ENCODE results near the gene LYPLAL1. TPM values are rescaled to one million over a fixed set of nuclear protein-coding genes. Genes with fewer than 3 reads are reported as not detected.
"Not testable (repeated sequence)": the region's sequence is repeated elsewhere in the genome, so short reads cannot be mapped to it uniquely, and the experiment has no call there.

LYPLAL1 gene
- polyA plus RNA-seq, 1 donor: 28.3 TPM

DNA sequence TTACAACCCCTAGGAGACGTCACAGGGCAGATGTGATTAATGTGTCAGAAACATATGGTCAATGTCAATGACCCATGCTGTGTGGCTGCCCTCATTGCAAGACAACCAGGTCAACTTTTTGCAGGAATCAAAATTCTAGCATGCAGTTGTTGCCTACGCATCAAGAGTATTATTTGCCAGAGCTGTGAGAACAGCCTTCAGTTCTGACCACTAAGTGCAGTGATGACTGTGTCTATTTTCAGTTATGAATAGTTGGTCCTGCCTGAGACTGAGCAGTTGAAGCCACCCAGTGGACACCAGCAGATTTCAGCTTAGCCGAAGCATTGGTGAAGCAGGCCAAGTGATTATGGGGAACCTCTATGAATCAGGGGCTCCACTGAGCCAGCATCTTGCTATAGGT is 47.3 kb downstream of the LYPLAL1 start:
- no peak for DNase-seq

DNA sequence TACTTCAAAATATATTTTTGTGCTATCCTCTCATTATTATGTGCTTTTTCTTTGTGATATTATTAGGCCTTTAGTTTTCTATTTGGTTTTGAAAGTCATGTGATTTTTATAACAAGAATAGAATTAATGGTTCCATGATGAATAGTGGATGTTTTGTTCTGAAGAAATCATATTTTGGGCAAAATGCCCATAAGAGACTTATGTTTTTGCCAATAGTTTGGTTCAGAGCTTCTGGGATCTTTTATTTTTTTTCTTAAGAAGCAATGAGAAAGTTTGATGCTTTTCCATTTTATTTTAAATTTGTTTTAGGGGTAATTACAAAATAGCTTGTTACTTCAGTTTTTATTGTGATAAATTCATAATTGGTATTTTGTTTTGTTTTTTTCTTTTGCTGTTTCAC is 49.8 kb downstream of the LYPLAL1 start:
- DNase-seq: no peak

DNA sequence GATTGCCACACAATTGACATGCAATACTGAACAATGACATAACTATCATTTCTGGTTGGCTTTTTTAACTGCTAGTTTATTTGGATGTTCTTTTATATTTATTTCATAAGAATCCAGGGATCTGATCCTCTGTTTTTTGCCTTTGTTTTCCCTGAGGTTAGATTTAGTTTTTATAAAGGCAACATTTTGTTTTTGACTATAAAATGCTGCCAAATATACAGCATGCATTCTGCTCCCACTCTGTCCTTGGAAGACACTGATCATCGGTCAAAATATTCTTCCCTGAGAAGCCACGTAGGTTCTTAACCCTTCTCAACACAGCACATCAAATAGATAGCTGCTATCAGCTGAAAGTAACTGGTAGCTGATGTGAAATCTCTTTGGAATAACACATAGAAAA is 52.5 kb downstream of the LYPLAL1 start:
- no peak for DNase-seq

DNA sequence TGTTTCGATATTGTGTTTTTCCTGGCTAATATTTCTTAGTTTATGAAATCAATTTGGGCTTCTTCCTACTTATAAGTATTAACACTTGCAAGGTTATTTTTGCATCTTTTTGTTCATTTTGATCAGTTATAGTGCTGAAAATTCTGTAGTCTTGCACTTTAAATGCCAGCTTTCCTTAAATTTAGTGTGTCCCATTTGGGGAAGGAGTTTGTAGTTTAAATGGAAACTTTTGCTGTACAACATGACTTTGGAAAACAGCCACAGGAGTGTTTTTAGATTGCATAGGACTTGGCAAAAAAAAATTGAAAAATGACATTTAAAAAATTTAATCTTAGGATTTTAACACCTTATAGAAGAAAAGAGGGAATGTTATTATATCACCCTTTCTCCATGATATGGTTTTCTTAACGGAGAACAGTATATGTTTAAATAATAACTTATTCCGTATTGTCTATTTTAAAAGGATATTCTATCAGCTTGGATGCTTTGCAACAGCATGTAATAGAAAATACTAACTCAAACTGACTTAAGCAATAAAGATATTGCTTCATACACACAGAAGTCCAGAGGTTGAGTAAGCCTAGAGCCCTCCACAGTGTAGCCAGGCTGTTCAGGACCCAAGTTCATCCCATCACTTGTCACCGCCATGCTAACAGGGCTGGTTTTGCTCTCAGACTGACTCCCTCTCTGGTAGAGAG is 53.8 kb downstream of the LYPLAL1 start:
- DNase-seq: peak; percentile 32

DNA sequence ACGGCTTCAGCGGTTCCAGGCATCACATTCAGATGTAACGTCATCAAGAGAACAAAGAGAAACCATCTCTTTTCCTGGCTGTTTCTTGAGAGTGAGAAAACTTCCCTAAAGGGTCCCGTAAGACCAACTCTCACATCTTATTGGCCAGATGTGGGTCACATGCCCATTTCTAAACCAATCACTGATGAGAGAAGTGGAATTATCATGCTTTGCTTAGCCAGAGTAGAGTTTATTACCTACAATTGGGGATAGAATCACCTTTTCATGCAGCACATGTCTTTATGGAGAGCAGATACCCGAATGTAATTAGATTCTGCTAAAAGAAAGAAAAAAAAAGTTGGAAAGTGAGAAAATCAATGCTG is 54.4 kb downstream of the LYPLAL1 start:
- no peak for DNase-seq

DNA sequence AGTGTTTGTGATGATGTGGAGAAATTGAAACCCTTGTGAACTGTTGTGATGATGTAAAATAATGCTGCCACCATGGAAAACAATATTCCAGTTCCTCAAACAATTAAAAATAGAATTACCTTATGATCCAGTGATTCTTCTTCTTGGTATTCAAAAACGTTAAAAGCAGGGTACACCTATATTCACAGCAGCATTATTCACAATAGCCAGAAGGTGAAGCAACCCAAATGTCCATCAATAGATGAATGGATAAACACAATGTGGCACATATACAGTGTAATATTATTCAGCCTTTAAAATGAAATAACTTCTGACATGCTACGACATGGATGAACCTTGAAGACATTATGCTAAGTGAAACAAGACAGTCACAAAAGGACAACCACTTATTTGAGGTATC is 59.2 kb downstream of the LYPLAL1 start:
- no peak for DNase-seq

DNA sequence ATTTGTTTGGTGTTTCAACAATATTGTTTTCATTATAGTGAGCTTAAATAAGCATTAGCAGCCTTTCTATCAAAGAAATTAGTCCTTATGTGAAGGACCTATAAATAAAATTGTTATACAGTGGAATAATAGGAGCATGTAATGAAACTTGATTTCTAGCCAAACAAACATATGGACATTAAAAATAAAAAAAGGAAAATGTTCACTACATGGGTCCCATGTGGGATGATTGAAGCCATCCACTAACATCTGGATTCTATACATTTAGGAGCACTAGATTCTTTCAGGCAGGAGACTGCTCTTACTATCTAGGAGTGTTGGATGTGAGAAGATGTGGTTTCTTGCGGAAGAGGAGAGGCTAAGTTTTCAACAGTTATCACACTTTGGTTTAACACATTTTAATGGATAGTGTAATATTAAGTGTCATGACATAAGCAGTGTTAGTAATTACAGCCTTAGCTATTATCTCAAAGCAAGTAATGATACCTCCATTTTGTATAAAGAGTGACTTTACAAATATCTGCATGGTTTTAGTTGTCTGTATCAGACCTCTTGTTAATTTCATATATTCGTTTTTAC is 62.3 kb downstream of the LYPLAL1 start:
- no peak for DNase-seq

DNA sequence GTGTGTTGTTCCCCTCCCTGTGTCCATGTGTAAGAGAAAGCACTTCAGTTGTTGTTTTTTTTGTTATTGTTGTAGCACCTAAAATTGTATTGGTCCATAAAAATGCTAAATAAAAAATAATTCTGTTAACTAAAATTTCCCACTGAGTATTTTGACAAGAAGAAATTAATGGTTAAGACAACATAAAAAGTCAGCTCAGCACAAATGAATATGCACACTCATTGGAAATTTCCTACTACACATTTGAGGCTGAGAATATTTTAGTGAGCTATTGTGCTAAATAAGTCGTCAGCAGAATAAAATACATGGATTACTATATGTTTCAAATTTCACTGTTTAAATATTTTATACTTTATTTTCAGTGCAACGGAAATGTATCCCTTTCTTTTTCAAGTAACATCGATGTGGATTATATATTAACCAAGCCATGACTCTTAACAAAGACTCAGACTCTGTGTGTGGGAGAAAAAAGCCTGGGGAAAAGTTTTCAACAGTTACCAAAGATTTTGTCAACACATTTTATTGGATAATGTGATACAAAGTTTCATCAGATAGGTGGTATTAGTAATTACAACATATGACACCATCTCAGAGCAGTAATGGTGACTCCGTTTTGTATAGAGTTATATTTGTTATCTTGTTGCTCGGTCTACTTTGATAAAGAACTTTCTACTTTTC is 63.4 kb downstream of the LYPLAL1 start:
- no peak for DNase-seq

DNA sequence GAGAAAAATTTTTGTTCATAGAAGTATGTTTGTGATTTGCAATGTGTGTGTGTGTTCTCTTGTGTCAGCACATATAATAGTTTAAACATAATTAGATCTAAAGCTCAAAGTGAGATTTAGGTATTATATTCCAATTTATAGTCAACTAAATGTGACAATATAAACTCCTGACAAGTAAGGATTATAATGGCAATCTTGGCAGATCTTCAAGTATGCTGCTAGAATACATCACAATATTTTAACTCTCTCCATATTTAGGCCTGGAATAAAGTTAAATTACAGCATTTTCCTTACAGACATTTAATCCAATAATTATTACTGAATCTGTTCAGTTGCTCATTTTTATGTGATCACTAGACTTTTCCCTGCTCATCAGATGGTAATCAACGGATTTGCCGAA is 65.8 kb downstream of the LYPLAL1 start:
- DNase-seq: no peak

DNA sequence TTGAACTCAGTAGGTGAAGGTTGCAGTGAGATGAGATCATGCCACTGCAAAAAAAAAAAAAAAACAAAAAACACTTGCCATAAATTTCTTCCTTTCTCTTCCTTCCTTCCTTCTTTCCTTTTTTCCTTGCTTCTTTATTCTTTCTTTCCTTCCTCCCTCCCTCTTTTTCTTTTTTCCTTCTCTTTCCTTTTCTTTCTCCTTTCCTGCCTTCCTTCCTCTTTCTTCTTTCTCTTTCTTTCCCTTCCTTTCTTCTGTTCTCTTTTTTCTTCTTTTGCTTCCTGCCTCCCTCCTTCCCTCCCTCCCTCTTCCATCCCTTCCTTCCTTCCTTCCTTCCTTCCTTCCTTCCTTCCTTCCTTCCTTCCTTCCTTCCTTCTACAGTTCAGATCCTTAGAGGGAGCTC is 71.2 kb downstream of the LYPLAL1 start:
- DNase-seq: no peak

DNA sequence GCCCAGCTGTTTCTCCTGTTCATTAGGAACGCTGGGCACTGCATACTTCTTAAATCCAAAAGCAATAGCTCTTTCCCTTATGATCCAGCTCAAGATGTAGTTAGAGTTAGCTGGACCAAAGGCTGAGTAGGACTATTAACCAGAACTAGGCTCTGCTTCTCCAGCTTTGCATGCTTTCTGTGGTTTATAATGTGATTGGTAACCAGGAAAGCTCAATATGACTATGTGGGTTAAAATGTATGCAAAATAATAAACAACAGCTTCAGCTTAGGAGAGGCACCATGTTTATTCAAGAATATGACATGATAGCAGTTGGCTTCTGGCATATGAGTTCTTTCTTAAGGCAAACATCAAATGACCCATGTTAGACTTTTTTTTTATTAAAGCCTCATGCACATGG is 73.8 kb downstream of the LYPLAL1 start:
- DNase-seq: no peak

DNA sequence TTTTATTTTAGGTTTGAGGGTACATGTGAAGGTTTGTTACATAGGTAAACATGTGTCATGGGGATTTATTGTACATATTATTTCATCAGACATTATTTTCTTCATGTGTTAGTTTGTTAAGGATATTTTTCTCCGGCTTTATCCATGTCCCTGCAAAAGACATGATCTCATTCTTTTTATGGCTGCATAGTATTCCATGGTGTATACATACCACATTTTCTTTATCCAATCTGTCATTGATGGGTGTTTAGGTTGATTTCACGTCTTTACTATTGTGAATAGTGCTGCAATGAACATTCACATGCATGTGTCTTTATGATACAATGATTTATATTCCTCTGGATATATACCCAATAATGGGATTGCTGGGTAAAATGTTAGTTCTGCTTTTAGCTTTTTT is 76.8 kb downstream of the LYPLAL1 start:
- not testable (repeated sequence) for DNase-seq

DNA sequence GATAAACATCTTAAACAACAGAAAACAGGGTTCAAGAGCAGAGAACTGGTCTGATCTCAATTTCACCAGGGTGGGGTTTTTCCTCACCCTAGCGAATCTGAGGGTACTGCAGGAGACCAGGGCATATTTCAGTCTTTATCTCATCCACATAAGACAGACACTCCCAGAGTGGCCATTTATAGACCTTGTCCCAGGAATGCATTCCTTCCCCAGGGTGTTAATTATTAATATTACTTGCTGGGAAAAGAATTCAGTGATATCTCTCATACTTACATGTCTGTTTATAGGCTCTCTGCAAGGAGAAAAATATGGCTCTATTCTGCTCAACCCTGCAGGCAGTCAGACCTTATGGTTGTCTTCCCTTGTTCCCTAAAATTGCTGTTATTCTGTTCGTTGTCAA is 84.1 kb downstream of the LYPLAL1 start:
- no peak for DNase-seq

DNA sequence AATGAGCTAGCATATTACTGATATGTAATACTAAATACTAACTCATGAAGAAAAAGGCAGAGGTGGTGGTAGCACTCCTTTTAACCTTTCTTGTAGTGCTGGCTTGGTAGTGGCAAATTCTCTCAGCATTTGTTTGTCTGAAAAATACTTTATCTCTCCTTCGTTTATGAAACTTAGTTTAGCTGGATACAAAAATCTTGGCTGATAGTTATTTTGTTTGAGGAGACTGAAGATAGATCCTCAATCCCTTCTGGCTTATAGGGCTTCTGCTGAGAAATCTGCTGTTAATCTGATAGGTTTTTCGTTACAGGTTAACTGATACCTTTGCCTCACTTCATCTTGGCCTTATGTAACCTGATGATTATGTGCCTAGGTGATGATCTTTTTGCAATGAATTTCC is 87.8 kb downstream of the LYPLAL1 start:
- no peak for DNase-seq

Measured in hindlimb muscle (tissue), 1 donor.